Measurements from ENCODE around the gene PPCS. TPM values are rescaled to one million over a fixed set of nuclear protein-coding genes. Genes with fewer than 3 reads are reported as not detected.

PPCS gene

Small RNA genes lying within 50 kb of the gene (small RNA-seq; reads per million reads assigned to genes)
- gene TMSB4XP1 (ENCODE audit: insufficient read depth), result not detected

All from mesendoderm (in vitro differentiated cells).